RWPE1 (cell line): ENCODE measurements around the gene RDM1.

ENCODE experiments used
- CTCF ChIA-PET: fragments of 350-600 bp; sonication (Branson Sonifier 250); formaldehyde crosslinking; extraction: SDS; loops from one replicate; lab custom pipeline; 2021; lab: Yijun Ruan, JAX
- POLR2A ChIA-PET: fragments of 400-600 bp; formaldehyde crosslinking; extraction: SDS; loops from one replicate; lab custom pipeline; 2020; ENCODE audit warnings: antibody characterized with exemption; ENCODE audit not compliant: low non-redundant PET; lab: Yijun Ruan, JAX
- DNase-seq: peaks from one replicate; pipeline ENCODE4 v3.0.0; 2012; ENCODE audit warnings: low spot score
- H3K27ac ChIP-seq: fragments of 450-650 bp; 2 replicates; pipeline ENCODE4 v1.5.1; 2017
- CTCF ChIP-seq: fragments of 450-650 bp; conservative IDR thresholded peaks from 2 replicates; pipeline ENCODE4 v1.5.1; 2017; ENCODE audit warnings: low read depth, mild to moderate bottlenecking

Gene RDM1

GRCh38 chr17:35877345-35878029 lies 53.1 kb downstream of the RDM1 start:
- CTCF ChIA-PET: no interaction called here
- POLR2A ChIA-PET: no interaction called here

GRCh38 chr17:35876534-35876933 lies 54.0 kb downstream of the RDM1 start:
- ChIA-PET POLR2A (no interaction called here), CTCF (interaction anchor here (1.1 kb wide), 1 partner anchor 16 kb away, joined by 3 read pairs; no protein-coding TSS in a partner anchor)
- no peak overlapping the region for H3K27ac ChIP-seq

More at GRCh38 chr17:35877345-35878029, 53.1 kb downstream of the RDM1 start:
- DNase-seq: no peak
- H3K27ac ChIP-seq: no peak overlapping the region
- no peak for TF ChIP-seq CTCF

GRCh38 chr17:35875800-35876139 lies 54.8 kb downstream of the RDM1 start:
- CTCF ChIA-PET: interaction anchor here (1.1 kb wide), 1 partner anchor 17 kb away, joined by 3 read pairs; no protein-coding TSS in a partner anchor
- no peak for TF ChIP-seq CTCF
- POLR2A ChIA-PET: no interaction called here
- no peak for DNase-seq
- H3K27ac ChIP-seq: no peak overlapping the region

More at GRCh38 chr17:35876534-35876933, 54.0 kb downstream of the RDM1 start:
- no peak for DNase-seq
- no peak for TF ChIP-seq CTCF

GRCh38 chr17:35875072-35875799 lies 55.3 kb downstream of the RDM1 start:
- no peak for TF ChIP-seq CTCF
- DNase-seq: no peak
- POLR2A ChIA-PET: no interaction called here
- CTCF ChIA-PET: no interaction called here
- H3K27ac ChIP-seq: no peak overlapping the region

- H3K27ac ChIP-seq: no peak overlapping the region
- CTCF ChIA-PET: no interaction called here
- DNase-seq: no peak
- no peak for TF ChIP-seq CTCF
- POLR2A ChIA-PET: interaction anchor here (1.2 kb wide), 1 partner anchor 16 kb away, joined by 3 read pairs; no protein-coding TSS in a partner anchor
Measured at GRCh38 chr17:35872196-35872980, 58.2 kb downstream of the RDM1 start.
